GM21381 (cell line): ENCODE data around the gene AK6.
"Not testable (repeated sequence)": the region's sequence is repeated elsewhere in the genome, so short reads cannot be mapped to it uniquely, and the experiment has no call there.

Source experiments
- ATAC-seq: cut with Tn5 transposase; IDR thresholded peaks from one replicate; pipeline ENCODE4 v1.9.1; 2021; ENCODE audit warnings: mild to moderate bottlenecking, moderate library complexity; ENCODE audit not compliant: unreplicated experiment

Gene AK6

GRCh38 chr5:69341520-69342161, 27.7 kb downstream of the AK6 start:
- no peak for ATAC-seq

DNA sequence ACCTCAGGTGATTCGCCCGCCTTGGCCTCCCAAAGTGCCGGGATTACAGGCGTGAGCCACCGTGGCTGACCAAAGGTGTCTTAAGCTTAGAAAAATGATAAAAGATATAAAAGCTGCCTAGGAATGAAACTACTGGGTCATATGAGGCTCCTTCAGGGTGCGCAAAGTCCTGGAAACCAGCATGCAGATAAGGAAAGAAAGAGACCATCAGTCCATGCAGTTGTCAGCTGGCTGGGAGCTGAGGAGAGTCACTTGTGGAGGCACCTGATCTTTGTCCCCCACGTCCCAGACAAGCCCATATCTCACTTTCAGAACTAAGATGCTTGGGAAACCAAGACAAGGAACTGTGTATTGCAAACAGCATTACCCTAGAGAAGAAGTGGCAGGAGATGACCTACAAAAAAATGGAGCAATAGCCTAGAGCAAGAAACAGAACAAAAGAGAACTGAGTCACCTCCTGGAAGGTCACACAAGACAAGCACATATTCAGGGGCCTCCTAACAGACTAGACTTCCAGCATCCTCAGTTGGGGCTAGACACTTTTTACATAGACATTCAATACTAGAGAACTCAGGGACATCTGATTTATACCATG, 33.9 kb downstream of the AK6 start:
- no peak for ATAC-seq

DNA sequence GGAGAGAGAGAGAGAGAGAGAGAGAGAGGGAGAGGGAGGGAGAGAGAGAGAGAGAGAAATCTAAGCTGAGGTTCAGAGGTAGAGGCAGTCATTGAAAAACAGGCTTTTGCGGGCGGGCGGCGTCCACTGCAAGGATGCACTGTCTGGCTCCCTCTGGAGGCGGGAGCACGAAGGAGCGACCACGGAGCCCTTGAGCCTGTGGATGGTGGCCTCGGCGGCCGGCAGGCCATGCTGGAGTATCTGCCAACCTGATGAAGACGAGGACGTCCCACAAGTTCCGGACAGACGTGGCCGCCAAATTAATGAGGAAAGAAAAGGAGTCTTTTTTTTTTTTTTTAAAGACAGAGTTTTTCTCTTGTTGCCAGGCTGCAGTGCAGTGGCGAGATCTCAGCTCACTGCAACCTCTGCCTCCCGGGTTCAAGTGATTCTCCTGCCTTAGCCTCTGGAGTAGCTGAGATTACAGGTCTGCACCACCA, 34.5 kb downstream of the AK6 start:
- peak; percentile 51 for ATAC-seq

DNA sequence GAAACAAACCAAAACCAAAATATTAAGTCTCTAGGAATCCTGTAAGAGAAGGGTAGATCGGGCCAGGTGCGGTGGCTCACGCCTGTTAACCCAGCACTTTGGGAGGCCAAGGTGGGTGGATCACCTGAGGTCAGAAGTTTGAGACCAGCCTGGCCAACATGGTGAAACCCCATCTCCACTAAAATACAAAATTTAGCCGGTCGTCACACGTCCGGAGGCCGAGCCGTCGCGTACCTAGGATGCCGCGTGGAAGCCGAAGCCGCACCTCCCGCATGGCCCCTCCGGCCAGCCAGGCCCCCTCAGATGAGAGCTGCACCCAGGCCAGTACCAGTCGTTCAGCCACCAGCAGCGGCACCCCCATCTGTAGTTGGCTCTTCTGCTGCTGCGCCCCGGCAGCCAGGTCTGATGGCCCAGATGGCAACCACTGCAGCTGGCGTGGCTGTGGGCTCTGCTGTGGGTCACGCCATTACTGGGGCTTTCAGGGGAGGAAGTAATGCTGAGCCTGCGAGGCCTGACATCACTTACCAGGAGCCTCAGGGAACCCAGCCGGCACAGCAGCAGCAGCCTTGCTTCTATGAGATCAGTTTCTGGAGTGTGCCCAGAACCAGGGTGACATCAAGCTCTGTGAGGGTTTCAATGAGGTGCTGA, 35.5 kb downstream of the AK6 start:
- ATAC-seq: not testable (repeated sequence)

- no peak for ATAC-seq
Observed at GRCh38 chr5:69331528-69332445, 37.5 kb downstream of the AK6 start.

GRCh38 chr5:69329905-69330489, 39.3 kb downstream of the AK6 start:
- no peak for ATAC-seq

- ATAC-seq: no peak
Observed at GRCh38 chr5:69326365-69326764, 43.0 kb downstream of the AK6 start.

GRCh38 chr5:69317391-69317790, 51.9 kb downstream of the AK6 start:
- no peak for ATAC-seq

DNA sequence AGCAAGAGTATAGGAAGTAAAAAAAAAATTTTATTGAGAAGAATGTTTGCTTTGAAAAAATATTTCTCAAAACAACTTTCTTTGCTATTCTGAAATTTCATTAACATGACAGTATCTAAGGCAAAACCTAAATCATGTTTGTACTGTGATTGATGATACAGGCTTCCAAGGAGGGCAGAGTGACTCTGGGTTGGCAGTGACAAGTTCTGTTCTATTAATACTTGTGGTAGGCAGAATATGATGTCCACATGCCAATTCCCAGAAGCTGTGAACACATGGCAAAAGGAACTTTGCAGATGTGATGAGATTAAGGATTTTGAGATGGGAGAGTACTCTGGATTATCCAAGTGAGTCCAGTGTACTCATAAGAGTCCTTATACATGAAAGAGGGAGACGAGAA, 53.3 kb downstream of the AK6 start:
- no peak for ATAC-seq

GRCh38 chr5:69313428-69313827, 55.9 kb downstream of the AK6 start:
- ATAC-seq: no peak

DNA sequence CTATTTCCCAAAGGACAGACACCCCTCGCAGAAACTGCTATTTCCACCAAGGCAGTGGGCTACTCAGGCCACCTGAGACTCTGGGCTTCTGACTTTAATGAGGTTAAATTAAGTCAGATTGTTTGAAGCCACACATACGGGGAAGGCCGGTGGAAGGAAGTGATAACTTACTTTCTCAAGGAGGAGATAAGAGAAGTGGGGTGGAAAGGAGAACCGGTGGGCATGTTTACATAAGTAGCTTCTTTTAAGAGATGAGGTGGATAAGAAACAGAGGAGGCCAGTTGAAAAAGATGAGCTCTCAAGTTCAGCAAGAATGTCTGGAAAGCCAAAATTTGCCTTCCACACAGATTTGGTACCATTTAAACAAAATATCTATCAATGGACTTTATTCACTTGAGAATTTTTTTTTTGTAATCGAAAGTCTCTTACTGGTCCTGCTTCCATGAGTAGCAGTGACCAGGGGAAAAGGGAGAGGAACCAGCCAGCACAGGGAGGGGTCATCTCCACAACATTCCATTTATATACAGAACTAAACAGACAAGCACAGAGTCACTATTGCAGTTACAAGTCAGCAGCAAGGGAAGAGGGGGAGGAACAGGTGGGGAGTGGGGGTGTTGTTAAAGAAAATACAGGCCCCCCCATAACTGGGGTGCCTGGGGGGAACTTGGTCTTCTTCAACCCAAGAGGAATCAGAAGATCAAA, 56.7 kb downstream of the AK6 start:
- no peak for ATAC-seq

DNA sequence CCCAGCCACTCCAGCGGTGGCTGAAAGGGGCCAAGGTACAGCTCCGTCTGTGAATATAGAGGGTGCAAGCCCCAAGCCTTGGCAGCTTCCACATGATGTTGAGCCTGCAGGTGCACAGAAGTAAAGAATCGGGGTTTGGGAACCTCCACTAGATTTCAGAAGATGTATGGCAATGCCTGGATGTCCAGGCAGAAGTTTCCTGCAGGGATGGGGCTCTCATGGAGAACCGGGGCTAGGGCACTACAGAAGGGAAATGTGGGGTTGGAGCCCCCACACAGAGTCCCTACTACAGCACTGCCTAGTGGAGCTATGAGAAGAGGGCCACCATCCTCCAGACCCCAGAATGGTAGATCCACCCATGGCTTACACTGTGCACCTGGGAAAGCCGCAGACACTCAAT, 59.9 kb downstream of the AK6 start:
- no peak for ATAC-seq

DNA sequence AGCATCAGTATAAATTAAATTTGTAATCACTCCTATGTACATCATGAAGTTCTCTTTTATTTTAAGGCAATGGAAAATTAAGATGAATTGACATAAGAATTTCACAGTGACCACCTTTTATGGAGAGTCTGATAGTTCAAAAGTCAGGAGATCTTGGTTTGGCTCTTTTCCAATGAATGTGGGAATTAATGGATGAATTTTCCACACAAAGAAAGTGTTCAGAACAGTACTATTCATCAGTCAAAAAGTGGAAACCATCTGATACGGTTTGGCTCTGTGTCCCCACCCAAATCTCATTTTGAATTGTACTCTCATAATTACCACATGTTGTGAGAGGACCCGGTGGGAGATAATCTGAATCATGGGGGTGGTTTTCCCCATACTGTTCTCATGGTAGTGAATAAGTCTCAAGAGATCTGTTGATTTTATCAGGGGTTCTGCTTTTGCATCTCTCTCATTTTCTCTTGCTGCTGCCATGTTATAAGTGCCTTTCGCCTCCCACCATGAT, 61.2 kb downstream of the AK6 start:
- ATAC-seq: no peak

GRCh38 chr5:69305512-69305911, 63.8 kb downstream of the AK6 start:
- ATAC-seq: no peak
